SK-N-SH treated with all-trans-retinoic acid at 6 μM for 48 hours (cell line): ENCODE data around the gene FYN.

Experiments used
- ATAC-seq: fragments of 200-7000 bp; cut with Tn5 transposase; 3 replicates; pipeline ENCODE4 v1.9.1; 2020; ENCODE audit warnings: mild to moderate bottlenecking, moderate library complexity
- BACH2 ChIP-seq: fragments of 250-450 bp; sonication (Bioruptor Pico); IDR thresholded peaks from 2 replicates; pipeline ENCODE4 v1.9.0; 2021; ENCODE audit warnings: mild to moderate bottlenecking, borderline replicate concordance
- CSDC2 ChIP-seq: fragments of 250-450 bp; sonication (Bioruptor Pico); IDR thresholded peaks from 2 replicates; pipeline ENCODE4 v1.5.0; 2020; ENCODE audit warnings: mild to moderate bottlenecking, moderate library complexity
- ESRRG ChIP-seq: fragments of 250-450 bp; sonication (Bioruptor Pico); IDR thresholded peaks from 2 replicates; pipeline ENCODE4 v1.6.1; 2021; ENCODE audit warnings: mild to moderate bottlenecking
- GLIS3 ChIP-seq: fragments of 250-450 bp; sonication (Bioruptor Pico); IDR thresholded peaks from 2 replicates; pipeline ENCODE4 v1.5.0; 2020; ENCODE audit warnings: mild to moderate bottlenecking, moderate library complexity
- ISL1 ChIP-seq: fragments of 250-450 bp; sonication (Bioruptor Pico); IDR thresholded peaks from 2 replicates; pipeline ENCODE4 v2.1.2; 2022; ENCODE audit warnings: mild to moderate bottlenecking, moderate library complexity
- OSR1 ChIP-seq: fragments of 250-450 bp; sonication (Bioruptor Pico); IDR thresholded peaks from 2 replicates; pipeline ENCODE4 v1.8.0; 2022; ENCODE audit warnings: moderate library complexity, mild to moderate bottlenecking, inconsistent platforms
- PPARA ChIP-seq: fragments of 250-450 bp; sonication (Bioruptor Pico); IDR thresholded peaks from 2 replicates; pipeline ENCODE4 v1.5.0; 2020; ENCODE audit warnings: mild to moderate bottlenecking, borderline replicate concordance
- RARB ChIP-seq: fragments of 250-450 bp; sonication (Bioruptor Pico); IDR thresholded peaks from 2 replicates; pipeline ENCODE4 v1.8.0; 2021; ENCODE audit warnings: mild to moderate bottlenecking, moderate library complexity
- SNAI2 ChIP-seq: fragments of 250-450 bp; sonication (Bioruptor Pico); IDR thresholded peaks from 2 replicates; pipeline ENCODE4 v1.5.0; 2020; ENCODE audit warnings: mild to moderate bottlenecking, moderate library complexity
- TCF4 ChIP-seq: fragments of 250-450 bp; sonication (Bioruptor Pico); IDR thresholded peaks from 2 replicates; pipeline ENCODE4 v1.8.0; 2021; ENCODE audit warnings: mild to moderate bottlenecking, moderate library complexity, borderline replicate concordance
- TOX ChIP-seq: fragments of 250-450 bp; sonication (Bioruptor Pico); IDR thresholded peaks from 2 replicates; pipeline ENCODE4 v1.8.0; 2021; ENCODE audit warnings: mild to moderate bottlenecking, moderate library complexity, borderline replicate concordance
- ZC3H10 ChIP-seq: fragments of 250-450 bp; sonication (Bioruptor Pico); IDR thresholded peaks from 2 replicates; pipeline ENCODE4 v1.5.1; 2021; ENCODE audit warnings: mild to moderate bottlenecking, moderate library complexity
- ZFP3 ChIP-seq: fragments of 250-450 bp; sonication (Bioruptor Pico); IDR thresholded peaks from 2 replicates; pipeline ENCODE4 v1.5.0; 2020; ENCODE audit warnings: mild to moderate bottlenecking, moderate library complexity
- ZFP30 ChIP-seq: fragments of 450-650 bp; formaldehyde crosslinking; IDR thresholded peaks from 2 replicates; pipeline ENCODE4 v1.5.0; 2022; ENCODE audit warnings: mild to moderate bottlenecking, moderate library complexity
- ZNF565 ChIP-seq: fragments of 450-650 bp; formaldehyde crosslinking; conservative IDR thresholded peaks from 2 replicates; pipeline ENCODE4 v1.5.0; 2020; ENCODE audit warnings: low read depth, mild to moderate bottlenecking, moderate library complexity
- ZNF70 ChIP-seq: fragments of 450-650 bp; formaldehyde crosslinking; IDR thresholded peaks from 2 replicates; pipeline ENCODE4 v1.5.0; 2020; ENCODE audit warnings: mild to moderate bottlenecking, moderate library complexity
- ZNF8 ChIP-seq: fragments of 450-650 bp; formaldehyde crosslinking; IDR thresholded peaks from 2 replicates; pipeline ENCODE4 v1.5.0; 2020; ENCODE audit warnings: mild to moderate bottlenecking, moderate library complexity
- TF ChIP-seq, protein P1 (sequence below): fragments of 250-450 bp; sonication (Bioruptor Pico); IDR thresholded peaks from 2 replicates; pipeline ENCODE4 v1.8.0; 2020; ENCODE audit warnings: mild to moderate bottlenecking, moderate library complexity, borderline replicate concordance
- TF ChIP-seq, protein P2 (sequence below): fragments of 250-450 bp; sonication (Bioruptor Pico); IDR thresholded peaks from 2 replicates; pipeline ENCODE4 v1.5.1; 2021; ENCODE audit warnings: mild to moderate bottlenecking, moderate library complexity
- TF ChIP-seq, protein P3 (sequence below): fragments of 250-450 bp; sonication (Bioruptor Pico); IDR thresholded peaks from 2 replicates; pipeline ENCODE4 v1.5.0; 2020; ENCODE audit warnings: mild to moderate bottlenecking, moderate library complexity
- TF ChIP-seq, protein P4 (sequence below): fragments of 250-450 bp; sonication (Bioruptor Pico); IDR thresholded peaks from 2 replicates; pipeline ENCODE4 v1.8.0; 2021; ENCODE audit warnings: low read depth, mild to moderate bottlenecking, moderate library complexity, borderline replicate concordance
- TF ChIP-seq, protein P5 (sequence below): fragments of 250-450 bp; sonication (Bioruptor Pico); IDR thresholded peaks from 2 replicates; pipeline ENCODE4 v1.5.1; 2020; ENCODE audit warnings: low read depth, mild to moderate bottlenecking, moderate library complexity

Gene FYN

DNA sequence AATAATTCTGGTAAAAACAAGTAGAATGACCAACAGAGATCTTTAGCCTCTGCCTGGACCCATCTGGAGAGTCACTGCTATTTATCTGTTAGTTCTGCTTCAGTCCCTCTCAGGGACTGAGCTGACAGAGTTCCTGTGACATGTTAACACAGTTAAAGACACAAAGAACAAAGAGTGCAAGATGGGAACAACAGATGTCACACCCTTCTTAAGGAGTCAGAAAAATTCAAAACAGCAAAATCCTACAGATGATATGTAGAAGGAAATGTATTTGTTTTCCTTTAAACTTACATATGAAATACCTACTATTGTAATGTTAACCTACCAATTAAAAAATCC is 102.2 kb downstream of the FYN start:
- no peak for ATAC-seq
- TF ChIP-seq PPARA (CRISPR knock-in tag) (no peak), ESRRG (CRISPR knock-in tag) (no peak), ZNF565 (CRISPR knock-in tag) (no peak), RARB (CRISPR knock-in tag) (no peak), ISL1 (CRISPR knock-in tag) (no peak), ZFP3 (CRISPR knock-in tag) (no peak), CSDC2 (CRISPR knock-in tag) (no peak), ZC3H10 (CRISPR knock-in tag) (no peak), TOX (no peak), OSR1 (CRISPR knock-in tag) (no peak), TCF4 (CRISPR knock-in tag) (no peak), GLIS3 (CRISPR knock-in tag) (no peak), SNAI2 (CRISPR knock-in tag) (no peak)
- TF ChIP-seq, protein P1, sequence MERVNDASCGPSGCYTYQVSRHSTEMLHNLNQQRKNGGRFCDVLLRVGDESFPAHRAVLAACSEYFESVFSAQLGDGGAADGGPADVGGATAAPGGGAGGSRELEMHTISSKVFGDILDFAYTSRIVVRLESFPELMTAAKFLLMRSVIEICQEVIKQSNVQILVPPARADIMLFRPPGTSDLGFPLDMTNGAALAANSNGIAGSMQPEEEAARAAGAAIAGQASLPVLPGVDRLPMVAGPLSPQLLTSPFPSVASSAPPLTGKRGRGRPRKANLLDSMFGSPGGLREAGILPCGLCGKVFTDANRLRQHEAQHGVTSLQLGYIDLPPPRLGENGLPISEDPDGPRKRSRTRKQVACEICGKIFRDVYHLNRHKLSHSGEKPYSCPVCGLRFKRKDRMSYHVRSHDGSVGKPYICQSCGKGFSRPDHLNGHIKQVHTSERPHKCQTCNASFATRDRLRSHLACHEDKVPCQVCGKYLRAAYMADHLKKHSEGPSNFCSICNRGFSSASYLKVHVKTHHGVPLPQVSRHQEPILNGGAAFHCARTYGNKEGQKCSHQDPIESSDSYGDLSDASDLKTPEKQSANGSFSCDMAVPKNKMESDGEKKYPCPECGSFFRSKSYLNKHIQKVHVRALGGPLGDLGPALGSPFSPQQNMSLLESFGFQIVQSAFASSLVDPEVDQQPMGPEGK (CRISPR knock-in tag): no peak
- TF ChIP-seq, protein P2, sequence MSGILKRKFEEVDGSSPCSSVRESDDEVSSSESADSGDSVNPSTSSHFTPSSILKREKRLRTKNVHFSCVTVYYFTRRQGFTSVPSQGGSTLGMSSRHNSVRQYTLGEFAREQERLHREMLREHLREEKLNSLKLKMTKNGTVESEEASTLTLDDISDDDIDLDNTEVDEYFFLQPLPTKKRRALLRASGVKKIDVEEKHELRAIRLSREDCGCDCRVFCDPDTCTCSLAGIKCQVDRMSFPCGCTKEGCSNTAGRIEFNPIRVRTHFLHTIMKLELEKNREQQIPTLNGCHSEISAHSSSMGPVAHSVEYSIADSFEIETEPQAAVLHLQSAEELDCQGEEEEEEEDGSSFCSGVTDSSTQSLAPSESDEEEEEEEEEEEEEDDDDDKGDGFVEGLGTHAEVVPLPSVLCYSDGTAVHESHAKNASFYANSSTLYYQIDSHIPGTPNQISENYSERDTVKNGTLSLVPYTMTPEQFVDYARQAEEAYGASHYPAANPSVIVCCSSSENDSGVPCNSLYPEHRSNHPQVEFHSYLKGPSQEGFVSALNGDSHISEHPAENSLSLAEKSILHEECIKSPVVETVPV: no peak
- TF ChIP-seq, protein P3, sequence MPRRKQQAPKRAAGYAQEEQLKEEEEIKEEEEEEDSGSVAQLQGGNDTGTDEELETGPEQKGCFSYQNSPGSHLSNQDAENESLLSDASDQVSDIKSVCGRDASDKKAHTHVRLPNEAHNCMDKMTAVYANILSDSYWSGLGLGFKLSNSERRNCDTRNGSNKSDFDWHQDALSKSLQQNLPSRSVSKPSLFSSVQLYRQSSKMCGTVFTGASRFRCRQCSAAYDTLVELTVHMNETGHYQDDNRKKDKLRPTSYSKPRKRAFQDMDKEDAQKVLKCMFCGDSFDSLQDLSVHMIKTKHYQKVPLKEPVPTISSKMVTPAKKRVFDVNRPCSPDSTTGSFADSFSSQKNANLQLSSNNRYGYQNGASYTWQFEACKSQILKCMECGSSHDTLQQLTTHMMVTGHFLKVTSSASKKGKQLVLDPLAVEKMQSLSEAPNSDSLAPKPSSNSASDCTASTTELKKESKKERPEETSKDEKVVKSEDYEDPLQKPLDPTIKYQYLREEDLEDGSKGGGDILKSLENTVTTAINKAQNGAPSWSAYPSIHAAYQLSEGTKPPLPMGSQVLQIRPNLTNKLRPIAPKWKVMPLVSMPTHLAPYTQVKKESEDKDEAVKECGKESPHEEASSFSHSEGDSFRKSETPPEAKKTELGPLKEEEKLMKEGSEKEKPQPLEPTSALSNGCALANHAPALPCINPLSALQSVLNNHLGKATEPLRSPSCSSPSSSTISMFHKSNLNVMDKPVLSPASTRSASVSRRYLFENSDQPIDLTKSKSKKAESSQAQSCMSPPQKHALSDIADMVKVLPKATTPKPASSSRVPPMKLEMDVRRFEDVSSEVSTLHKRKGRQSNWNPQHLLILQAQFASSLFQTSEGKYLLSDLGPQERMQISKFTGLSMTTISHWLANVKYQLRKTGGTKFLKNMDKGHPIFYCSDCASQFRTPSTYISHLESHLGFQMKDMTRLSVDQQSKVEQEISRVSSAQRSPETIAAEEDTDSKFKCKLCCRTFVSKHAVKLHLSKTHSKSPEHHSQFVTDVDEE (CRISPR knock-in tag): no peak
- TF ChIP-seq, protein P4, sequence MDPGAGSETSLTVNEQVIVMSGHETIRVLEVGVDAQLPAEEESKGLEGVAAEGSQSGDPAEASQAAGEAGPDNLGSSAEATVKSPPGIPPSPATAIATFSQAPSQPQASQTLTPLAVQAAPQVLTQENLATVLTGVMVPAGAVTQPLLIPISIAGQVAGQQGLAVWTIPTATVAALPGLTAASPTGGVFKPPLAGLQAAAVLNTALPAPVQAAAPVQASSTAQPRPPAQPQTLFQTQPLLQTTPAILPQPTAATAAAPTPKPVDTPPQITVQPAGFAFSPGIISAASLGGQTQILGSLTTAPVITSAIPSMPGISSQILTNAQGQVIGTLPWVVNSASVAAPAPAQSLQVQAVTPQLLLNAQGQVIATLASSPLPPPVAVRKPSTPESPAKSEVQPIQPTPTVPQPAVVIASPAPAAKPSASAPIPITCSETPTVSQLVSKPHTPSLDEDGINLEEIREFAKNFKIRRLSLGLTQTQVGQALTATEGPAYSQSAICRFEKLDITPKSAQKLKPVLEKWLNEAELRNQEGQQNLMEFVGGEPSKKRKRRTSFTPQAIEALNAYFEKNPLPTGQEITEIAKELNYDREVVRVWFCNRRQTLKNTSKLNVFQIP (CRISPR knock-in tag): no peak
- TF ChIP-seq, protein P5, sequence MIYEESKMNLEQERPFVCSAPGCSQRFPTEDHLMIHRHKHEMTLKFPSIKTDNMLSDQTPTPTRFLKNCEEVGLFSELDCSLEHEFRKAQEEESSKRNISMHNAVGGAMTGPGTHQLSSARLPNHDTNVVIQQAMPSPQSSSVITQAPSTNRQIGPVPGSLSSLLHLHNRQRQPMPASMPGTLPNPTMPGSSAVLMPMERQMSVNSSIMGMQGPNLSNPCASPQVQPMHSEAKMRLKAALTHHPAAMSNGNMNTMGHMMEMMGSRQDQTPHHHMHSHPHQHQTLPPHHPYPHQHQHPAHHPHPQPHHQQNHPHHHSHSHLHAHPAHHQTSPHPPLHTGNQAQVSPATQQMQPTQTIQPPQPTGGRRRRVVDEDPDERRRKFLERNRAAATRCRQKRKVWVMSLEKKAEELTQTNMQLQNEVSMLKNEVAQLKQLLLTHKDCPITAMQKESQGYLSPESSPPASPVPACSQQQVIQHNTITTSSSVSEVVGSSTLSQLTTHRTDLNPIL: no peak

DNA sequence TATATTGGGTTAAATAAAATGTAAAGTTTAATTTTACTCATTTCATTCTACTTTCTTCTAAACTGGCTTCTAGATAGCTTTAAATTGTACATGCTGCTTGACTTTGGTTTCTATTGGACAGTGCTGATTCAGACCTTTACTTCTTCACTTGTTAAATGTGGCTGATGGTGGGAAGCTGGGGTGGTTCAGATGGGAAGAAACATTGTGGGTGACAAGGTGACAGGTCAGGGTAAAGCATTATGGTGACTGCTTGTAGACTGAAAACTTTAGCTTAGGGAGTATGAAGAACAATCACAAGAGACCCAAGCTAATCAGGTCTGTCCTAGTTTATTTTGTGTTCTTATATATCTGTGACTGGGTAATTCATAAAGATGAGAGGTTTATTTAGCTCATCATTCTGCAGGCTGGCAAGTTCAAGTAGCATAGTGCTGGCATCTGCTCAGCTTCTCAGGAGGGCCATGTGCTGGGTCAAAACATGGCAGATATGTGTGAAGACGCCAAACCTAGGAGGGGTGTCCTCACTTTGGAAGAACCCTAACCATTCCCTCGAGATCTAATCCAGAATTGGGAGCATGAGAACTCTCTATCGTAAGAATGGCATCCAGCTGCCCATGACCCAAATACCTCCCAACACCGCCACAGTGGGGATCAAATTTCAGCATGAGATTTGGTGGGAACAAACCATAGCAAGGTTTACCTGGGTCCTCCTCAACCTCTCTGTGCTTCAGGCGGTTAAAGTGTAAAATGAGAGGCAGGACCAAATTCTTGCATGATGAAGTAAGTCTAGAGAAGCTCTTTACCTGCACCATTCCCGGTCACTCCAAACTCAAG is 102.8 kb downstream of the FYN start:
- no peak for ATAC-seq
- TF ChIP-seq, protein P1 (CRISPR knock-in tag): no peak
- TF ChIP-seq, protein P2: no peak
- no peak for TF ChIP-seq ZFP3 (CRISPR knock-in tag)
- no peak for TF ChIP-seq ZFP30
- TF ChIP-seq, protein P3 (CRISPR knock-in tag): no peak
- no peak for TF ChIP-seq ZNF70 (CRISPR knock-in tag)
- TF ChIP-seq, protein P5: no peak
- no peak for TF ChIP-seq SNAI2 (CRISPR knock-in tag)
- no peak for TF ChIP-seq TOX
- no peak for TF ChIP-seq ISL1 (CRISPR knock-in tag)
- no peak for TF ChIP-seq ZNF8 (CRISPR knock-in tag)
- no peak for TF ChIP-seq BACH2
